CD4-positive, alpha-beta T cell (primary cell): ENCODE data around the gene DNAJB1. TPM values are rescaled to one million over a fixed set of nuclear protein-coding genes. Genes with fewer than 3 reads are reported as not detected.

ENCODE experiments used
- ATAC-seq: fragments of 200-7000 bp; cut with Tn5 transposase; one replicate; pipeline ENCODE4 v1.10.0; 2022; ENCODE audit warnings: mild to moderate bottlenecking; ENCODE audit not compliant: poor library complexity
- CTCF ChIA-PET: fragments of 350-600 bp; sonication (Branson Sonifier 250); formaldehyde crosslinking; loops from one replicate; lab custom pipeline; 2021; ENCODE audit warnings: antibody characterized with exemption, inconsistent platforms; lab: Charles Lee
- POLR2A ChIA-PET: fragments of 350-600 bp; sonication (Branson Sonifier 250); formaldehyde crosslinking; loops from one replicate; lab custom pipeline; 2021; ENCODE audit warnings: antibody characterized with exemption, inconsistent platforms; lab: Charles Lee
- DNase-seq, 14 experiments: peaks; one replicate each; pipeline ENCODE4 v3.0.0-alpha.2; 2013 to 2020; ENCODE audit warnings: mixed read lengths in 2 of 14
- H3K27ac ChIP-seq, 2 donors: one replicate each; pipeline versions ENCODE4 v1.5.1 to v1.7.0; 2013; ENCODE audit warnings: low read length in 2 of 2, low read depth in 1 of 2, mild to moderate bottlenecking in 1 of 2
- H3K27me3 ChIP-seq, 2 experiments: 1 replicate in 1 of 2; 2 replicates in 1 of 2; pipeline versions ENCODE4 v1.6.1 to v1.7.0; 2013; ENCODE audit warnings: low read length in 2 of 2, control low read depth in 1 of 2, mild to moderate bottlenecking in 1 of 2, moderate library complexity in 1 of 2; ENCODE audit not compliant: insufficient read depth in 2 of 2, control insufficient read depth in 1 of 2
- H3K36me3 ChIP-seq: one replicate; pipeline ENCODE4 v1.6.1; 2013; ENCODE audit warnings: low read length, control low read depth; ENCODE audit not compliant: insufficient read depth
- H3K4me1 ChIP-seq: one replicate; pipeline ENCODE4 v1.6.1; 2013; ENCODE audit warnings: low read length, control low read depth; ENCODE audit not compliant: insufficient read depth
- H3K4me3 ChIP-seq: one replicate; pipeline ENCODE4 v1.5.1; 2013; ENCODE audit warnings: mild to moderate bottlenecking, low read length, moderate library complexity
- H3K9me3 ChIP-seq, 2 experiments: 1 replicate in 1 of 2; 2 replicates in 1 of 2; pipeline versions ENCODE4 v1.6.1 to v1.7.0; 2013; ENCODE audit warnings: low read length in 2 of 2, mild to moderate bottlenecking in 2 of 2, control low read depth in 1 of 2, moderate library complexity in 1 of 2; ENCODE audit not compliant: control insufficient read depth in 1 of 2, insufficient read depth in 1 of 2
- H3K27ac Mint-ChIP-seq: one replicate; pipeline ENCODE4 v1.8.0; 2020; ENCODE audit warnings: mixed read lengths
- H3K27me3 Mint-ChIP-seq: one replicate; pipeline ENCODE4 v1.8.0; 2021; ENCODE audit warnings: mixed read lengths
- H3K36me3 Mint-ChIP-seq: one replicate; pipeline ENCODE4 v1.8.0; 2021; ENCODE audit warnings: low read depth, mixed read lengths
- H3K4me1 Mint-ChIP-seq: one replicate; pipeline ENCODE4 v1.8.0; 2021; ENCODE audit warnings: low read depth, mixed read lengths
- H3K4me3 Mint-ChIP-seq: one replicate; pipeline ENCODE4 v1.8.0; 2020; ENCODE audit warnings: mild to moderate bottlenecking, mixed read lengths
- H3K9me3 Mint-ChIP-seq: one replicate; pipeline ENCODE4 v1.8.0; 2020; ENCODE audit warnings: mixed read lengths
- intact Hi-C, 2 experiments: fragments of 100-400 bp; cut with DNase I in 1 of 2; cut with micrococcal nuclease in 1 of 2; formaldehyde crosslinking; loops; one replicate each; pipeline versions ENCODE4 v1.15.1 to v1.9.0; 2023 to 2025; cut with DNase I, micrococcal nuclease
- total RNA-seq, 174 experiments: library from RNA in 2 of 174; stranded (reverse) in 2 of 174; gene quantifications; one replicate each; pipeline ENCODE4 v1.2.3 and lab custom pipeline; 2021 to 2026
- TF ChIP-seq, protein P1 (sequence below): fragments of 200-600 bp; IDR thresholded peaks from one replicate; pipeline ENCODE4 v1.8.0; 2022; ENCODE audit warnings: antibody characterized with exemption, mild to moderate bottlenecking

The DNAJB1 gene
- total RNA-seq, 2 experiments from 2014 or later: 666 to 672 TPM

GRCh38 chr19:14474827-14475226 is 43.4 kb downstream of the DNAJB1 start:
- TF ChIP-seq, protein P1, sequence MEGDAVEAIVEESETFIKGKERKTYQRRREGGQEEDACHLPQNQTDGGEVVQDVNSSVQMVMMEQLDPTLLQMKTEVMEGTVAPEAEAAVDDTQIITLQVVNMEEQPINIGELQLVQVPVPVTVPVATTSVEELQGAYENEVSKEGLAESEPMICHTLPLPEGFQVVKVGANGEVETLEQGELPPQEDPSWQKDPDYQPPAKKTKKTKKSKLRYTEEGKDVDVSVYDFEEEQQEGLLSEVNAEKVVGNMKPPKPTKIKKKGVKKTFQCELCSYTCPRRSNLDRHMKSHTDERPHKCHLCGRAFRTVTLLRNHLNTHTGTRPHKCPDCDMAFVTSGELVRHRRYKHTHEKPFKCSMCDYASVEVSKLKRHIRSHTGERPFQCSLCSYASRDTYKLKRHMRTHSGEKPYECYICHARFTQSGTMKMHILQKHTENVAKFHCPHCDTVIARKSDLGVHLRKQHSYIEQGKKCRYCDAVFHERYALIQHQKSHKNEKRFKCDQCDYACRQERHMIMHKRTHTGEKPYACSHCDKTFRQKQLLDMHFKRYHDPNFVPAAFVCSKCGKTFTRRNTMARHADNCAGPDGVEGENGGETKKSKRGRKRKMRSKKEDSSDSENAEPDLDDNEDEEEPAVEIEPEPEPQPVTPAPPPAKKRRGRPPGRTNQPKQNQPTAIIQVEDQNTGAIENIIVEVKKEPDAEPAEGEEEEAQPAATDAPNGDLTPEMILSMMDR: no peak
- Histone ChIP-seq H3K27ac (no peak overlapping the region), H3K36me3 (peaks cover 34% of the 10 kb centered on the region), H3K4me1 (peaks cover 34% of the 10 kb centered on the region), H3K27me3 (peaks cover 19 to 22% of the 10 kb centered on the region in 2 experiments), H3K9me3 (peaks cover 0 to 3% of the 10 kb centered on the region in 2 experiments), H3K4me3 (no peak overlapping the region)
- no peak for DNase-seq
- ChIA-PET CTCF (interaction anchor here (0.7 to 1.3 kb wide), 6 partner anchors 13 to 338 kb away, joined by 3 to 8 read pairs (median 4); partner anchors contain the start of genes ASF1B and PKN1), POLR2A (no interaction called here)
- intact Hi-C loops: loop anchor here (5.0 to 10.0 kb wide), 2 partner anchors 128 to 590 kb away; no protein-coding TSS in a partner anchor
- ATAC-seq: no peak
- Mint-ChIP-seq H3K4me1 (peaks cover 36% of the 10 kb centered on the region), H3K4me3 (peak overlapping the region; percentile 1), H3K27me3 (peaks cover 33% of the 10 kb centered on the region), H3K27ac (no peak overlapping the region), H3K9me3 (no peaks in the 10 kb centered on the region), H3K36me3 (no peaks in the 10 kb centered on the region)

GRCh38 chr19:14473978-14474578 is 44.1 kb downstream of the DNAJB1 start:
- no peak for ATAC-seq
- ChIA-PET POLR2A (interaction anchor here (1.8 kb wide), 1 partner anchor 22 kb away, joined by 6 read pairs; no protein-coding TSS in a partner anchor), CTCF (no interaction called here)
- Mint-ChIP-seq H3K27ac (no peak overlapping the region), H3K9me3 (no peaks in the 10 kb centered on the region), H3K4me3 (peak overlapping the region; percentile 1), H3K36me3 (peaks cover 7% of the 10 kb centered on the region), H3K27me3 (peaks cover 33% of the 10 kb centered on the region), H3K4me1 (peaks cover 36% of the 10 kb centered on the region)
- Histone ChIP-seq H3K4me1 (peaks cover 31% of the 10 kb centered on the region), H3K36me3 (peaks cover 37% of the 10 kb centered on the region), H3K27ac (no peak overlapping the region), H3K4me3 (no peak overlapping the region), H3K27me3 (peaks cover 19 to 22% of the 10 kb centered on the region in 2 experiments), H3K9me3 (peaks cover 0 to 3% of the 10 kb centered on the region in 2 experiments)
- TF ChIP-seq, protein P1: no peak
- intact Hi-C loops: loop anchor here (2.0 to 10.0 kb wide), 3 partner anchors 127 to 589 kb away; partner anchors contain the start of gene ASF1B (in 1 of the 2)
- peak in 1 of 14 experiments; percentile 33 for DNase-seq

- H3K27ac Mint-ChIP-seq: no peak overlapping the region
- ChIA-PET POLR2A (interaction anchor here (0.9 to 2.6 kb wide), 9 partner anchors 23 to 337 kb away, joined by 3 to 11 read pairs (median 7); partner anchors contain the start of genes ASF1B, DNAJB1 and PKN1), CTCF (interaction anchor here (0.6 to 1.4 kb wide), 8 partner anchors 22 to 337 kb away, joined by 3 to 5 read pairs (median 4); partner anchors contain the start of genes ASF1B and GIPC1)
- H3K27me3 Mint-ChIP-seq: peaks cover 33% of the 10 kb centered on the region
- no peaks in the 10 kb centered on the region for H3K9me3 Mint-ChIP-seq
- ATAC-seq: no peak
- H3K9me3 ChIP-seq: peaks cover 0 to 3% of the 10 kb centered on the region in 2 experiments
- peak in 1 of 14 experiments; percentile 47 for DNase-seq
- H3K4me1 ChIP-seq: peaks cover 31% of the 10 kb centered on the region
- intact Hi-C loops: loop anchor here (2.0 to 10.0 kb wide), 3 partner anchors 126 to 589 kb away; partner anchors contain the start of gene ASF1B (in 1 of the 2)
- H3K27ac ChIP-seq: no peak overlapping the region
- H3K27me3 ChIP-seq: peaks cover 19 to 22% of the 10 kb centered on the region in 2 experiments
- peaks cover 15% of the 10 kb centered on the region for H3K36me3 Mint-ChIP-seq
- H3K36me3 ChIP-seq: peaks cover 36% of the 10 kb centered on the region
- peak overlapping the region; percentile 34 for H3K4me3 ChIP-seq
- H3K4me3 Mint-ChIP-seq: peak overlapping the region; percentile 55
- TF ChIP-seq, protein P1: no peak
- H3K4me1 Mint-ChIP-seq: peaks cover 36% of the 10 kb centered on the region
Measured at GRCh38 chr19:14473073-14473977, 44.9 kb downstream of the DNAJB1 start.
